ENCODE data around the gene RHBG. TPM values are rescaled to one million over a fixed set of nuclear protein-coding genes. Genes with fewer than 3 reads are reported as not detected.

The RHBG gene
- total RNA-seq, 1 experiment from 2014 or later, result 1.5 TPM

DNA sequence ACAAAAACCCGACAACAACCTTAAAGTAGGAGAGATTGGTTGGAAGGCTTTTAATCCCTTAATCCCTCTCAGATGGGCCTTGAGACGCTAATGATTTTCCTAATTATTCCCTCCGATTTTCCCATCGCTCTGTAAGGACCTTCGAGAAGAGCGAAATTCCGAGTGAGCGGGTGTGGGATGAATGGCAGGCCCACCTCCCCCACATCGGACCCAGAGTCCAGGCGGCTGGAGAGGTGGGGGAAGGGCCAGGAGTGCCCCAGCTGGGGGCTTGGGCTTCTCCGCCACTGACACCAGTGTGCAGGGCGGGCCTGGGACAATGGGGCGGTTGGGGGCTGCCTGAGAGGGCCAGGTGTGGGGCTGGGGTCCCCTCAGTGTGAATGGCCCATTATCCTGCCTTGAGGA is 23.4 kb downstream of the RHBG start:
- no peak overlapping the region for H3K4me2 ChIP-seq (ENCODE audit: insufficient read depth, insufficient read length, low read length)
- WGBS (ENCODE audit: extremely low coverage, insufficient read length, low lambda C conversion rate), result no CpG with 5 or more reads among the region's 13 CpGs
- no peaks in the 10 kb centered on the region; a peak in 2 of 7 replicates for H3K36me3 Mint-ChIP-seq (ENCODE audit: insufficient read depth in 1 of 3, low read depth in 3 of 3)

More for the DNA sequence above, 23.4 kb downstream of the RHBG start:
- Histone ChIP-seq H3K9me3 (ENCODE audit: control insufficient read depth, low read depth, low read length) (no peaks in the 10 kb centered on the region), H4K5ac (ENCODE audit: insufficient read length, low read depth, low read length) (no peak overlapping the region), H3K18ac (ENCODE audit: insufficient read length, low read depth, low read length) (peak overlapping the region; percentile 40), H2AFZ (ENCODE audit: low read length) (no peak overlapping the region), H3K23me2 (ENCODE audit: insufficient read length, low read depth, low read length, poor library complexity, severe bottlenecking) (peaks cover 6% of the 10 kb centered on the region), H3K23ac (ENCODE audit: insufficient read length, low read depth, low read length) (no peak overlapping the region), H3K4ac (ENCODE audit: low read depth, low read length) (no peak overlapping the region), H3K79me1 (ENCODE audit: insufficient read depth, low read depth, low read length, poor library complexity, severe bottlenecking) (no peaks in the 10 kb centered on the region), H2BK5ac (ENCODE audit: insufficient read length, low read length) (no peak overlapping the region), H2BK15ac (ENCODE audit: low read depth, low read length) (no peak overlapping the region), H2BK12ac (ENCODE audit: insufficient read length, low read depth, low read length) (no peak overlapping the region), H3T11ph (ENCODE audit: low read length) (no peak overlapping the region), H3K4me1 (ENCODE audit: insufficient read depth, low read length) (peaks cover 5% of the 10 kb centered on the region; the same call in 1 of the 2 replicates), H4K20me1 (ENCODE audit: control insufficient read depth, insufficient read depth, insufficient read length) (no peaks in the 10 kb centered on the region), H2BK20ac (ENCODE audit: low read depth, low read length, poor library complexity, severe bottlenecking) (no peak overlapping the region), H4K8ac (replicated peaks; ENCODE audit: insufficient read length, low read depth, low read length) (no peak overlapping the region), H2BK120ac (ENCODE audit: low read depth, low read length, poor library complexity, severe bottlenecking) (no peak overlapping the region), H2AK5ac (ENCODE audit: insufficient read length, low read length) (no peak overlapping the region), H4K91ac (ENCODE audit: insufficient read length, low read depth, low read length) (no peak overlapping the region), H3K79me2 (ENCODE audit: insufficient read depth, low read length) (no peaks in the 10 kb centered on the region), H3K27me3 (ENCODE audit: insufficient read depth, low read length) (peaks cover 4% of the 10 kb centered on the region; the same call in 1 of the 2 replicates), H3K56ac (ENCODE audit: insufficient read length, low read depth, low read length) (no peak overlapping the region), H3K9ac (ENCODE audit: extremely low read depth, insufficient read length, low read length) (no peak overlapping the region), H3K14ac (ENCODE audit: insufficient read depth, low read length) (no peak overlapping the region), H3K27ac (ENCODE audit: insufficient read length, low read depth, low read length) (no peak overlapping the region)
- Mint-ChIP-seq H3K4me3 (peak overlapping the region in 1 of 2 experiments; percentile 31; a peak in 2 of 5 replicates), H3K27ac (peak overlapping the region in 1 of 3 experiments; percentile 82; a peak in 2 of 7 replicates), H3K9me3 (no peaks in the 10 kb centered on the region), H3K27me3 (ENCODE audit: low read depth) (peaks cover 32% of the 10 kb centered on the region), H3K4me1 (peaks cover 51 to 66% of the 10 kb centered on the region in 2 experiments)
- TF ChIP-seq, protein P1, sequence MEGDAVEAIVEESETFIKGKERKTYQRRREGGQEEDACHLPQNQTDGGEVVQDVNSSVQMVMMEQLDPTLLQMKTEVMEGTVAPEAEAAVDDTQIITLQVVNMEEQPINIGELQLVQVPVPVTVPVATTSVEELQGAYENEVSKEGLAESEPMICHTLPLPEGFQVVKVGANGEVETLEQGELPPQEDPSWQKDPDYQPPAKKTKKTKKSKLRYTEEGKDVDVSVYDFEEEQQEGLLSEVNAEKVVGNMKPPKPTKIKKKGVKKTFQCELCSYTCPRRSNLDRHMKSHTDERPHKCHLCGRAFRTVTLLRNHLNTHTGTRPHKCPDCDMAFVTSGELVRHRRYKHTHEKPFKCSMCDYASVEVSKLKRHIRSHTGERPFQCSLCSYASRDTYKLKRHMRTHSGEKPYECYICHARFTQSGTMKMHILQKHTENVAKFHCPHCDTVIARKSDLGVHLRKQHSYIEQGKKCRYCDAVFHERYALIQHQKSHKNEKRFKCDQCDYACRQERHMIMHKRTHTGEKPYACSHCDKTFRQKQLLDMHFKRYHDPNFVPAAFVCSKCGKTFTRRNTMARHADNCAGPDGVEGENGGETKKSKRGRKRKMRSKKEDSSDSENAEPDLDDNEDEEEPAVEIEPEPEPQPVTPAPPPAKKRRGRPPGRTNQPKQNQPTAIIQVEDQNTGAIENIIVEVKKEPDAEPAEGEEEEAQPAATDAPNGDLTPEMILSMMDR (conservative IDR thresholded peaks at IDR 0.05), result no peak
- DNase-seq, result no peak
